Measurements from ENCODE around the gene CALCOCO2.

DNA sequence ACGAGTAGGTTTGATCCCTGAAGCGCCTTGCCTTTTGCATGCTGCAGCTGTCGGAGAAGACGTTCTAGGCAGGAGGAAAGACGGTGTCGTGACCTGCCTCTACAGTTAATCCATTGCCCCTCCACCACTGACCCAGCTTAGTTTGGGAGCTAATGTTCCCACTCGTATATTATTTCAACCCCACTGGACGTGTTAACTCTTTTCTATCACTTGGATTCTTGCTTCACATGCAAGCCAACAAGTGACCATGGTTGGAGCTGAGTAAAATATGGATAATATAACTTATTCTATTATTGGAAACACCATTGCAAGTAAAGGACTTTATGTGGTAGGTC, 681 bp downstream of the CALCOCO2 start:
- TF ChIP-seq, protein P1, sequence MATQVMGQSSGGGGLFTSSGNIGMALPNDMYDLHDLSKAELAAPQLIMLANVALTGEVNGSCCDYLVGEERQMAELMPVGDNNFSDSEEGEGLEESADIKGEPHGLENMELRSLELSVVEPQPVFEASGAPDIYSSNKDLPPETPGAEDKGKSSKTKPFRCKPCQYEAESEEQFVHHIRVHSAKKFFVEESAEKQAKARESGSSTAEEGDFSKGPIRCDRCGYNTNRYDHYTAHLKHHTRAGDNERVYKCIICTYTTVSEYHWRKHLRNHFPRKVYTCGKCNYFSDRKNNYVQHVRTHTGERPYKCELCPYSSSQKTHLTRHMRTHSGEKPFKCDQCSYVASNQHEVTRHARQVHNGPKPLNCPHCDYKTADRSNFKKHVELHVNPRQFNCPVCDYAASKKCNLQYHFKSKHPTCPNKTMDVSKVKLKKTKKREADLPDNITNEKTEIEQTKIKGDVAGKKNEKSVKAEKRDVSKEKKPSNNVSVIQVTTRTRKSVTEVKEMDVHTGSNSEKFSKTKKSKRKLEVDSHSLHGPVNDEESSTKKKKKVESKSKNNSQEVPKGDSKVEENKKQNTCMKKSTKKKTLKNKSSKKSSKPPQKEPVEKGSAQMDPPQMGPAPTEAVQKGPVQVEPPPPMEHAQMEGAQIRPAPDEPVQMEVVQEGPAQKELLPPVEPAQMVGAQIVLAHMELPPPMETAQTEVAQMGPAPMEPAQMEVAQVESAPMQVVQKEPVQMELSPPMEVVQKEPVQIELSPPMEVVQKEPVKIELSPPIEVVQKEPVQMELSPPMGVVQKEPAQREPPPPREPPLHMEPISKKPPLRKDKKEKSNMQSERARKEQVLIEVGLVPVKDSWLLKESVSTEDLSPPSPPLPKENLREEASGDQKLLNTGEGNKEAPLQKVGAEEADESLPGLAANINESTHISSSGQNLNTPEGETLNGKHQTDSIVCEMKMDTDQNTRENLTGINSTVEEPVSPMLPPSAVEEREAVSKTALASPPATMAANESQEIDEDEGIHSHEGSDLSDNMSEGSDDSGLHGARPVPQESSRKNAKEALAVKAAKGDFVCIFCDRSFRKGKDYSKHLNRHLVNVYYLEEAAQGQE (IDR thresholded peaks at IDR 0.05; ENCODE audit: unreplicated experiment): no peak
- TF ChIP-seq, protein P2, sequence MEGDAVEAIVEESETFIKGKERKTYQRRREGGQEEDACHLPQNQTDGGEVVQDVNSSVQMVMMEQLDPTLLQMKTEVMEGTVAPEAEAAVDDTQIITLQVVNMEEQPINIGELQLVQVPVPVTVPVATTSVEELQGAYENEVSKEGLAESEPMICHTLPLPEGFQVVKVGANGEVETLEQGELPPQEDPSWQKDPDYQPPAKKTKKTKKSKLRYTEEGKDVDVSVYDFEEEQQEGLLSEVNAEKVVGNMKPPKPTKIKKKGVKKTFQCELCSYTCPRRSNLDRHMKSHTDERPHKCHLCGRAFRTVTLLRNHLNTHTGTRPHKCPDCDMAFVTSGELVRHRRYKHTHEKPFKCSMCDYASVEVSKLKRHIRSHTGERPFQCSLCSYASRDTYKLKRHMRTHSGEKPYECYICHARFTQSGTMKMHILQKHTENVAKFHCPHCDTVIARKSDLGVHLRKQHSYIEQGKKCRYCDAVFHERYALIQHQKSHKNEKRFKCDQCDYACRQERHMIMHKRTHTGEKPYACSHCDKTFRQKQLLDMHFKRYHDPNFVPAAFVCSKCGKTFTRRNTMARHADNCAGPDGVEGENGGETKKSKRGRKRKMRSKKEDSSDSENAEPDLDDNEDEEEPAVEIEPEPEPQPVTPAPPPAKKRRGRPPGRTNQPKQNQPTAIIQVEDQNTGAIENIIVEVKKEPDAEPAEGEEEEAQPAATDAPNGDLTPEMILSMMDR (conservative IDR thresholded peaks at IDR 0.05; ENCODE audit: low read depth in 2 of 2): no peak
- TF ChIP-seq JUNB (IDR thresholded peaks at IDR 0.05; ENCODE audit: unreplicated experiment): no peak
